RWPE2 (cell line): Measurements from ENCODE around the gene LSM8.

ENCODE experiments used
- ATAC-seq: fragments of 200-7000 bp; cut with Tn5 transposase; 3 replicates; pipeline ENCODE4 v1.9.1; 2021; ENCODE audit warnings: low read depth
- DNase-seq: peaks from one replicate; pipeline ENCODE4 v3.0.0-alpha.2; 2020; ENCODE audit warnings: low spot score
- H3K27ac ChIP-seq: fragments of 450-650 bp; 2 replicates; pipeline ENCODE4 v1.5.1; 2017; ENCODE audit warnings: mild to moderate bottlenecking; ENCODE audit not compliant: poor library complexity, severe bottlenecking
- H3K27me3 ChIP-seq: fragments of 250-450 bp; sonication (Bioruptor Pico); 2 replicates; pipeline ENCODE4 v1.5.1; 2021; ENCODE audit warnings: mild to moderate bottlenecking, moderate library complexity; ENCODE audit not compliant: insufficient read depth, poor library complexity, severe bottlenecking
- H3K36me3 ChIP-seq: fragments of 250-450 bp; sonication (Bioruptor Pico); 2 replicates; pipeline ENCODE4 v1.5.1; 2020; ENCODE audit warnings: low read depth, mild to moderate bottlenecking, moderate library complexity
- H3K4me1 ChIP-seq: fragments of 250-450 bp; sonication (Bioruptor Pico); 2 replicates; pipeline ENCODE4 v1.5.1; 2021; ENCODE audit warnings: mild to moderate bottlenecking, moderate library complexity; ENCODE audit not compliant: insufficient read depth, poor library complexity, severe bottlenecking
- H3K4me3 ChIP-seq: fragments of 250-450 bp; sonication (Bioruptor Pico); 2 replicates; pipeline ENCODE4 v1.5.1; 2021; ENCODE audit warnings: mild to moderate bottlenecking, moderate library complexity; ENCODE audit not compliant: severe bottlenecking
- H3K9me3 ChIP-seq: fragments of 250-450 bp; sonication (Bioruptor Pico); 2 replicates; pipeline ENCODE4 v1.5.1; 2021; ENCODE audit warnings: mild to moderate bottlenecking, moderate library complexity; ENCODE audit not compliant: severe bottlenecking
- CTCF ChIP-seq: fragments of 450-650 bp; IDR thresholded peaks from one replicate; pipeline ENCODE4 v1.5.1; 2017; ENCODE audit warnings: mild to moderate bottlenecking, moderate library complexity; ENCODE audit not compliant: poor library complexity, severe bottlenecking

The LSM8 gene

DNA sequence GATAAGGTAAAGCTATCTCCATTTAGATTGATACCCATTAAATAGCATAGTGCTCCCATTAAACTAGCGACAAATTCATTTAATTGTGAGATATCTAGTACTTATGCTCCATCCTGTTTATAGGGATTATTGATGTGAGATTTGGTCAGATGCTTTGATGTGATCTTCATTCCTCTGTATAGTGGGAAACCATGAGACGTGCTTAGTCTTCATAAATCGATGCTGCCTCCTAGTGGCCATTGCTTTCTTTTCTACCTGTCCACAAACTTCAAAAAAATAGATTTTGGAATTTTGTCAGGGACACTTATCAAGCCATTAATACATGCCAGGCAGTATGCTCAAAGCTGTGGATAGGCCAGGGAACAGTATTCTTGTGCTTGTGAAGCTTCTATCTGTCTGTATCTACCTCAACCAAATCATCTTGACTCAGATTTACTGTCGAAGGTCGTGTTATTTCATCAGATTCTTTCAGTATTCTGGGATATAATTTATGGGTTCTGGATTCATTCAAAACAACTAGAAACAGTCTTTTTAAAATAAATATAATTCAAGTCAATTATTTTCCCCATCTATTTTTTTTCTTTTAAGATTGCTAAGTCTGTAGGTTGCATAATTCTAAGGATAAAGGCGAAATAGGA is 12.0 kb downstream of the LSM8 start:
- DNase-seq (no peak), ATAC-seq (peak; percentile 83)
- TF ChIP-seq CTCF, result peak; percentile 91
- Histone ChIP-seq H3K4me1 (no peaks in the 10 kb centered on the region), H3K27me3 (no peaks in the 10 kb centered on the region), H3K4me3 (no peak overlapping the region), H3K36me3 (peaks cover 19% of the 10 kb centered on the region), H3K9me3 (no peaks in the 10 kb centered on the region), H3K27ac (no peak overlapping the region)

DNA sequence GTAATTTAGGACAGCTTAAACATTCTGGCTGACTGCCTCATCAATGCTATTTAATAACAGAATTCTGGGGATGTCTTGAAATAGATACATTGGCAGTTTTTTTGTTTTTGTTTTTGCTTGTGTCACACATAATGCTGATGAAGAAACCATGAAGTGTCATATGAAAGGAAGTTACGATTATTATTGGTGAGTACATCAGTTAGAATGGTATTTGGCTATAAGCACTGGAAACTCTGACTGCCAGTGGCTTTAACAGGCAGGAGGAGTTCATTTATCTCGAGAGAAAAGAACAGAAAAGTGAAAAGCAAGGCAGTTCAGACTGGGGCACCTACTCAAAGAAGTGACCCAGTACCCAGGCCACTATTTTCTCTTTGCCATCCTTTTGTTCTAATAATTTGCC is 18.1 kb downstream of the LSM8 start:
- TF ChIP-seq CTCF, result no peak
- no peak for ATAC-seq
- no peak overlapping the region for H3K4me3 ChIP-seq
- DNase-seq, result no peak
- no peaks in the 10 kb centered on the region for H3K27me3 ChIP-seq
- no peaks in the 10 kb centered on the region for H3K4me1 ChIP-seq
- H3K36me3 ChIP-seq, result no peaks in the 10 kb centered on the region
- H3K27ac ChIP-seq, result no peak overlapping the region
- no peaks in the 10 kb centered on the region for H3K9me3 ChIP-seq

DNA sequence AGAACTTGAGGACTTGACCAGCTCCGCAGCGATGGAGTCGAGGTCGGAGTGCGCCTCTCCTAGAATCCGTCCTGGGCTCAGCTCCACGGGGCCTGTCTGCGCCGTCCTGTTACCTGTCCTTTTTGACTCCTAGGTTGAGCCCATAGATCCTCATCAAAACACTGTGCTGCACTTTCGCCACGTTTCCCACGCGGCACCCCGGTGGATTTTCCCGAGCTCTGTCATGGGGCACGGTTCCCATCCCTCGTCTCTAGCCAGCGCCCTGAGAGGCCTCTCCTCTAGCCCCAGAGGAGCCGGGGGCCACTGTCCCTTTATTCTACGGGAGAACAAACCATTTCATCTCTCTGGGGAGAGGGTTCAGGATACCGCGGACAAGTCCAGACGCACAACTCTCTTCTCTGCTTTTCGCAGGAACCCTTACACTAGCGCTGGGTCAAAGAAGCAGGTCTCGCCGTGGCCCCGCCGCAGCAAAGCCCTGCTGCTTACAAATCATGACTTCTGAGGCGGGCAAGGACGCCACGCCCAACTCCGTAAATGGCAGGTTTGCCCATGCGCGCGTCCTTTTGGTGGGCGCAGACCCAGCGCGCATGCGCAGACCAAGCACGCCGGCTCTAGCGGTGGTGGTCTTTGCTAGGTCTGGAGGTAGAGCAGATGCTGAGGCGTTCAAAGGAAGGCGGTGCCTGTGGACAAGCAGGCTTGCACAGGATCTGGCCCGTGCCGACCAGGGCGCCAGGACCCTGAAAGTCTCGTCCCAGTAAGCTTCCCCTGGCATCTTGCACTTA is 30.3 kb downstream of the LSM8 start:
- Histone ChIP-seq H3K36me3 (no peaks in the 10 kb centered on the region), H3K27ac (no peak overlapping the region), H3K4me1 (no peaks in the 10 kb centered on the region), H3K27me3 (no peaks in the 10 kb centered on the region), H3K9me3 (no peaks in the 10 kb centered on the region), H3K4me3 (peak overlapping the region; percentile 33)
- ATAC-seq (peak; percentile 92), DNase-seq (peak; percentile 76)
- no peak for TF ChIP-seq CTCF

DNA sequence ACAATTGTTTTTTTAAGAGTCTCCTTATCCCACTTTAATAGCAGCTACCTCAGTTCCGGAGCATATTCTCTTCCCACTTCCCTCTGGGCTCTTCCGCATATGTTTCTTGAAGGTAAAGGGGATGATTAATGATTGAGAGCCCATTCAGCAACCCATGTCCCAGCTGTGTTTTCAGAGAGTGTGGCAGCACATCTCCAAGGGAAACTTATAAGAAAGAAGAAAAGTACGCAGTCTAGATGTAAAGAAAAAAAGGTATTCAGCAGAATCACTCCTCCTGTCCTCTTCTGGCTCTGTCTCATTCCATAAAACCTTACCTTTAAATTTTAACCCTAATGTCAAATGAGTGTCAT is 30.8 kb downstream of the LSM8 start:
- ATAC-seq (no peak), DNase-seq (no peak)
- TF ChIP-seq CTCF, result no peak
- no peaks in the 10 kb centered on the region for H3K36me3 ChIP-seq
- no peaks in the 10 kb centered on the region for H3K27me3 ChIP-seq
- H3K4me3 ChIP-seq, result peak overlapping the region; percentile 33
- no peaks in the 10 kb centered on the region for H3K9me3 ChIP-seq
- H3K4me1 ChIP-seq, result no peaks in the 10 kb centered on the region
- no peak overlapping the region for H3K27ac ChIP-seq

- Histone ChIP-seq H3K27me3 (no peaks in the 10 kb centered on the region), H3K4me1 (no peaks in the 10 kb centered on the region), H3K9me3 (no peaks in the 10 kb centered on the region), H3K4me3 (no peak overlapping the region), H3K27ac (no peak overlapping the region), H3K36me3 (no peaks in the 10 kb centered on the region)
- DNase-seq (no peak), ATAC-seq (no peak)
- TF ChIP-seq CTCF, result no peak
Measured at GRCh38 chr7:118217210-118217619, 33.3 kb downstream of the LSM8 start.
